Lung (tissue), 12 donors: ENCODE results near the gene CENPU. TPM values are rescaled to one million over a fixed set of nuclear protein-coding genes. Genes with fewer than 3 reads are reported as not detected.

ENCODE experiments used
- ATAC-seq: fragments of 200-7000 bp; cut with Tn5 transposase; one replicate; pipeline ENCODE4 v1.9.1; 2020; ENCODE audit warnings: moderate number of reproducible peaks; ENCODE audit not compliant: insufficient read depth, low FRiP score
- DNase-seq, 3 donors: peaks; one replicate each; pipeline ENCODE4 v3.0.0-alpha.2; 2013 to 2017
- H3K27ac ChIP-seq, 2 donors: one replicate each; pipeline ENCODE4 v1.5.1; 2013; ENCODE audit warnings: mild to moderate bottlenecking in 2 of 2, moderate library complexity in 2 of 2, control low read depth in 1 of 2, inconsistent platforms in 1 of 2, low read depth in 1 of 2, low read length in 1 of 2
- H3K27me3 ChIP-seq, 3 donors: one replicate each; pipeline ENCODE4 v1.5.1; 2013; ENCODE audit warnings: low read length in 2 of 3; ENCODE audit not compliant: control insufficient read depth in 3 of 3, insufficient read depth in 3 of 3
- H3K36me3 ChIP-seq, 4 donors: one replicate each; pipeline ENCODE4 v1.5.1; 2013; ENCODE audit warnings: low read length in 4 of 4, mild to moderate bottlenecking in 1 of 4, moderate library complexity in 1 of 4; ENCODE audit not compliant: control insufficient read depth in 4 of 4, insufficient read depth in 4 of 4
- H3K4me1 ChIP-seq, 5 donors: one replicate each; pipeline ENCODE4 v1.5.1; 2013; ENCODE audit warnings: low read length in 5 of 5, mild to moderate bottlenecking in 2 of 5, moderate library complexity in 1 of 5; ENCODE audit not compliant: control insufficient read depth in 5 of 5, insufficient read depth in 5 of 5
- H3K4me3 ChIP-seq: one replicate; pipeline ENCODE4 v1.5.1; 2013; ENCODE audit warnings: mild to moderate bottlenecking, control low read depth, moderate library complexity
- H3K9ac ChIP-seq, 2 donors: one replicate each; pipeline ENCODE4 v1.5.1; 2013; ENCODE audit warnings: low read length in 2 of 2, control low read depth in 1 of 2; ENCODE audit not compliant: insufficient read depth in 1 of 2
- H3K9me3 ChIP-seq, 4 donors: one replicate each; pipeline ENCODE4 v1.5.1; 2013; ENCODE audit warnings: low read length in 3 of 4, mild to moderate bottlenecking in 1 of 4, moderate library complexity in 1 of 4; ENCODE audit not compliant: control insufficient read depth in 4 of 4, insufficient read depth in 3 of 4
- WGBS, 2 donors: extraction: QIAGEN DNeasy Blood & Tissue Kit; methylation state at CpG; one replicate each; pipeline ENCODE4 v1.1.7; 2013; 5-methylcytosine and 5-hydroxymethylcytosine counted together
- polyA plus RNA-seq, 2 donors: library from polyadenylated mRNA; stranded (reverse); fragments of 200-250 nt; gene quantifications; one replicate each; pipeline ENCODE4 v1.2.1, GENCODE V29; 2013
- total RNA-seq, 2 donors: library from RNA; depleted of rRNA in 1 of 2; stranded (reverse); fragments of >200 nt in 1 of 2; gene quantifications; one replicate each; pipeline ENCODE4 v1.2.1, GENCODE V29; 2014 to 2021
- TF ChIP-seq, protein P1 (sequence below): IDR thresholded peaks from 2 replicates; pipeline ENCODE4 v1.5.1; 2012; ENCODE audit warnings: mild to moderate bottlenecking; ENCODE audit errors: control extremely low read depth, extremely low read depth
- donor health status: control.
- donor health status: control.
- donor health status: Bipolar disorder and iron deficiency.
- donor health status: healthy.
- donor health status: DM: yes; HTN: yes; CAD: no.

CENPU gene
- total and polyA plus RNA-seq, 4 donors: 2.1 to 11.7 (median 6.1) TPM

DNA sequence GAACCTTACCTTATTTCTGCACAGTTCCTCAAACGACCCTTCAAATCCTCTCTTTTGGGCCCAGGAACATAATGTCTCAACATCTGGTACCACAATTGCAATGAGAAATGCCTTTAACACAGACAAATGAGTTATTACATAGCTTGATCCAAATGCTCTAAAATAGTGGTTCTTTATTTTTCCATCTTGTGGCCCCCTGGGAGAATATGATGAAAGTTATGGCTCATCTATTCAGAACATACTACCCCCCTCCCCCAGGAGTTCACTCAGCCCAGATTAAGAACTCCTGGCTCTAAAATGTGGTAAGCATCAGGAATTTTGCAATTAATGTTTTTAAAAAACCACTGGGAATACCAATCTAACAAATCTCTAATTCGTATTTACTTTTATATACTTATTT is 23.9 kb upstream of the CENPU start:
- Histone ChIP-seq H3K4me3 (no peak overlapping the region), H3K9me3 (no peaks in the 10 kb centered on the region), H3K27me3 (no peaks in the 10 kb centered on the region), H3K9ac (no peak overlapping the region), H3K27ac (no peak overlapping the region), H3K4me1 (peaks cover 0 to 7% (median 0%) of the 10 kb centered on the region in 5 donors), H3K36me3 (peaks cover 0 to 30% (median 15%) of the 10 kb centered on the region in 4 donors)
- DNase-seq: no peak
- WGBS, 2 donors: 42 to 68% methylated on average over 2 of the region's 2 CpGs
- no peak for ATAC-seq
- TF ChIP-seq, protein P1, sequence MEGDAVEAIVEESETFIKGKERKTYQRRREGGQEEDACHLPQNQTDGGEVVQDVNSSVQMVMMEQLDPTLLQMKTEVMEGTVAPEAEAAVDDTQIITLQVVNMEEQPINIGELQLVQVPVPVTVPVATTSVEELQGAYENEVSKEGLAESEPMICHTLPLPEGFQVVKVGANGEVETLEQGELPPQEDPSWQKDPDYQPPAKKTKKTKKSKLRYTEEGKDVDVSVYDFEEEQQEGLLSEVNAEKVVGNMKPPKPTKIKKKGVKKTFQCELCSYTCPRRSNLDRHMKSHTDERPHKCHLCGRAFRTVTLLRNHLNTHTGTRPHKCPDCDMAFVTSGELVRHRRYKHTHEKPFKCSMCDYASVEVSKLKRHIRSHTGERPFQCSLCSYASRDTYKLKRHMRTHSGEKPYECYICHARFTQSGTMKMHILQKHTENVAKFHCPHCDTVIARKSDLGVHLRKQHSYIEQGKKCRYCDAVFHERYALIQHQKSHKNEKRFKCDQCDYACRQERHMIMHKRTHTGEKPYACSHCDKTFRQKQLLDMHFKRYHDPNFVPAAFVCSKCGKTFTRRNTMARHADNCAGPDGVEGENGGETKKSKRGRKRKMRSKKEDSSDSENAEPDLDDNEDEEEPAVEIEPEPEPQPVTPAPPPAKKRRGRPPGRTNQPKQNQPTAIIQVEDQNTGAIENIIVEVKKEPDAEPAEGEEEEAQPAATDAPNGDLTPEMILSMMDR: no peak

DNA sequence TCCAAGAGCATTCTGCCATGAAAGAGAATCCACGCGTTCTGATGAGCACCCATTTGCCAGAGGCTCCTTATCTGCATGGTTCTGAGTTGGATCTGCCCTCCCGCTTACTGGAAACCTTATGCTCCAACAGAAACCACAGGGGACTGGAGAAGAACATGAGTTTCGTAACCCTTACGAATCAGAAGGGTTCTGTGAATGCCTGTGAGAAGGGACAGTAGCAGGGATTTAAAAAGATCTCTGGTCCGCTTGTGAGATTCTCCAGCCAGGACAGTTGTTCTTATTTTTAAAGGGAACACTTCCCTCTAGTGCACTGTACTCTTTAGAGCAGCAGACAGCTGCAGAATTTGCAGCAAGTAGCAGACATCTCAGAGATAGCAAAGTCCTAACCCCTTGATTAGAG is 22.5 kb upstream of the CENPU start:
- peaks cover 0 to 7% (median 0%) of the 10 kb centered on the region in 5 donors for H3K4me1 ChIP-seq
- H3K36me3 ChIP-seq: peaks cover 0 to 20% (median 11%) of the 10 kb centered on the region in 4 donors
- TF ChIP-seq, protein P1: no peak
- ATAC-seq (no peak), DNase-seq (no peak)
- H3K9ac ChIP-seq: no peak overlapping the region
- H3K9me3 ChIP-seq: no peaks in the 10 kb centered on the region
- no peaks in the 10 kb centered on the region for H3K27me3 ChIP-seq
- no peak overlapping the region for H3K4me3 ChIP-seq
- 65 to 83% methylated on average over 6 of the region's 6 CpGs for WGBS, 2 donors
- peak overlapping the region in 1 of 2 donors; percentile 66 for H3K27ac ChIP-seq

DNA sequence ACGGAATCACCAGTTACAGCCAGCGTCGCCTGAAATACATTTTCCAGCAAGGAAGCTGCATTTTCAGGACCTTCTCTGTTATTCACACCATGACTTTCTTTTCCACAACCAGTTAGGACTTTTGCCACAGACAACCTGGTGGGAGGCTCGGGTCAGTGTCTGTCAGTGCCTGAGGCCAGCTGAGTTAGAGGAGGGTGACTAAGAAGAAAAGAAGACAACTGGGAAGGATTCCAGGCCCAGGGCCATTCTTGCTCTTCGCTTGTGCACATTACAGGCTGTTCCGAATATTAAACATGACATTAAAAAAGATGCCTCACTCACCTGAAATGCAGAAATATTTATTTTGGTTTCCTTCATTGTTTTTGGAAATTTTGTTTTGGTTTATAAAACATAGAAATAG is 21.4 kb upstream of the CENPU start:
- Histone ChIP-seq H3K9ac (no peak overlapping the region), H3K27ac (peak overlapping the region in 1 of 2 donors; percentile 37), H3K4me1 (peaks cover 0 to 7% (median 0%) of the 10 kb centered on the region in 5 donors), H3K9me3 (no peaks in the 10 kb centered on the region), H3K27me3 (no peaks in the 10 kb centered on the region), H3K4me3 (no peak overlapping the region), H3K36me3 (peaks cover 0 to 13% (median 6%) of the 10 kb centered on the region in 4 donors)
- ATAC-seq: no peak
- DNase-seq: no peak
- WGBS, 2 donors: 94 to 99% methylated on average over 6 of the region's 6 CpGs
- TF ChIP-seq, protein P1: no peak
